DND-41 (cell line): ENCODE measurements around the gene LRRC25.

Source experiments
- ATAC-seq: fragments of 200-7000 bp; cut with Tn5 transposase; 3 replicates; pipeline ENCODE4 v1.9.1; 2021; ENCODE audit warnings: low read depth; ENCODE audit not compliant: insufficient read depth
- DNase-seq: peaks from one replicate; pipeline ENCODE4 v3.0.0-alpha.2; 2020
- H2AFZ ChIP-seq: 2 replicates; pipeline ENCODE4 v1.6.0; 2012; ENCODE audit warnings: low read depth, low read length
- H3K27ac ChIP-seq: 2 replicates; pipeline ENCODE4 v1.5.1; 2012; ENCODE audit warnings: low read length, inconsistent platforms
- H3K27me3 ChIP-seq: fragments of 200-600 bp; sonication (generic); 2 replicates; pipeline ENCODE4 v1.6.0; 2012; ENCODE audit warnings: low read length, mild to moderate bottlenecking, inconsistent platforms; ENCODE audit not compliant: insufficient read depth, poor library complexity
- H3K36me3 ChIP-seq: 2 replicates; pipeline ENCODE4 v1.5.1; 2012; ENCODE audit warnings: low read length, inconsistent platforms; ENCODE audit not compliant: insufficient read depth
- H3K4me1 ChIP-seq: 2 replicates; pipeline ENCODE4 v1.5.1; 2012; ENCODE audit warnings: mild to moderate bottlenecking, low read length; ENCODE audit not compliant: insufficient read depth
- H3K4me2 ChIP-seq: 2 replicates; pipeline ENCODE4 v1.6.0; 2012; ENCODE audit warnings: mild to moderate bottlenecking, moderate library complexity, low read length, inconsistent platforms; ENCODE audit not compliant: insufficient read depth
- H3K4me3 ChIP-seq, 2 experiments: fragments of 200-600 bp in 1 of 2; shearing (Covaris generic) in 1 of 2; 2 replicates each; pipeline ENCODE4 v1.5.1; 2012 to 2016; ENCODE audit warnings: inconsistent platforms in 2 of 2, low read length in 2 of 2, mild to moderate bottlenecking in 2 of 2, low read depth in 1 of 2, moderate library complexity in 1 of 2
- H3K79me2 ChIP-seq: 2 replicates; pipeline ENCODE4 v1.6.0; 2012; ENCODE audit warnings: low read length, inconsistent platforms; ENCODE audit not compliant: insufficient read depth
- H3K9ac ChIP-seq: 2 replicates; pipeline ENCODE4 v1.6.0; 2012; ENCODE audit warnings: low read depth, mild to moderate bottlenecking, inconsistent platforms, low read length, moderate library complexity
- H3K9me3 ChIP-seq: 2 replicates; pipeline ENCODE4 v1.5.1; 2012; ENCODE audit warnings: low read length, moderate library complexity, mild to moderate bottlenecking, inconsistent platforms; ENCODE audit not compliant: insufficient read depth, severe bottlenecking
- H4K20me1 ChIP-seq: 2 replicates; pipeline ENCODE4 v1.6.0; 2012; ENCODE audit warnings: low read length; ENCODE audit not compliant: insufficient read depth
- EZH2 ChIP-seq: IDR thresholded peaks from 3 replicates; pipeline ENCODE4 v1.6.1; 2012; ENCODE audit warnings: borderline replicate concordance, low read depth, mild to moderate bottlenecking, moderate library complexity, low read length, inconsistent platforms; ENCODE audit not compliant: severe bottlenecking
- TF ChIP-seq, protein P1 (sequence below): IDR thresholded peaks from 2 replicates; pipeline ENCODE4 v1.5.1; 2012; ENCODE audit warnings: borderline replicate concordance, low read length, moderate library complexity, mild to moderate bottlenecking; ENCODE audit not compliant: poor library complexity, severe bottlenecking; ENCODE audit errors: extremely low read depth

LRRC25 gene

GRCh38 chr19:18428787-18429674 lies 31.6 kb upstream of the LRRC25 start:
- Histone ChIP-seq H4K20me1 (peaks cover 74% of the 10 kb centered on the region), H3K27ac (peak overlapping the region; percentile 69), H3K4me1 (peaks cover 24% of the 10 kb centered on the region), H3K9me3 (no peaks in the 10 kb centered on the region), H3K79me2 (peaks cover 35% of the 10 kb centered on the region), H2AFZ (no peak overlapping the region), H3K4me2 (peak overlapping the region; percentile 81), H3K27me3 (no peaks in the 10 kb centered on the region), H3K36me3 (peaks cover 22% of the 10 kb centered on the region), H3K9ac (peak overlapping the region; percentile 56), H3K4me3 (peak overlapping the region in 1 of 2 experiments; percentile 55; a peak in 3 of 4 replicates)
- DNase-seq (peak; percentile 90), ATAC-seq (peak; percentile 83)
- TF ChIP-seq, protein P1, sequence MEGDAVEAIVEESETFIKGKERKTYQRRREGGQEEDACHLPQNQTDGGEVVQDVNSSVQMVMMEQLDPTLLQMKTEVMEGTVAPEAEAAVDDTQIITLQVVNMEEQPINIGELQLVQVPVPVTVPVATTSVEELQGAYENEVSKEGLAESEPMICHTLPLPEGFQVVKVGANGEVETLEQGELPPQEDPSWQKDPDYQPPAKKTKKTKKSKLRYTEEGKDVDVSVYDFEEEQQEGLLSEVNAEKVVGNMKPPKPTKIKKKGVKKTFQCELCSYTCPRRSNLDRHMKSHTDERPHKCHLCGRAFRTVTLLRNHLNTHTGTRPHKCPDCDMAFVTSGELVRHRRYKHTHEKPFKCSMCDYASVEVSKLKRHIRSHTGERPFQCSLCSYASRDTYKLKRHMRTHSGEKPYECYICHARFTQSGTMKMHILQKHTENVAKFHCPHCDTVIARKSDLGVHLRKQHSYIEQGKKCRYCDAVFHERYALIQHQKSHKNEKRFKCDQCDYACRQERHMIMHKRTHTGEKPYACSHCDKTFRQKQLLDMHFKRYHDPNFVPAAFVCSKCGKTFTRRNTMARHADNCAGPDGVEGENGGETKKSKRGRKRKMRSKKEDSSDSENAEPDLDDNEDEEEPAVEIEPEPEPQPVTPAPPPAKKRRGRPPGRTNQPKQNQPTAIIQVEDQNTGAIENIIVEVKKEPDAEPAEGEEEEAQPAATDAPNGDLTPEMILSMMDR = peak; percentile 24
- TF ChIP-seq EZH2 = no peak

GRCh38 chr19:18428173-18428786 lies 30.9 kb upstream of the LRRC25 start:
- H4K20me1 ChIP-seq = peaks cover 81% of the 10 kb centered on the region
- H3K4me1 ChIP-seq = peaks cover 27% of the 10 kb centered on the region
- peaks cover 22% of the 10 kb centered on the region for H3K36me3 ChIP-seq
- peaks cover 42% of the 10 kb centered on the region for H3K79me2 ChIP-seq
- H3K27ac ChIP-seq = peak overlapping the region; percentile 35
- no peak for DNase-seq
- no peaks in the 10 kb centered on the region for H3K9me3 ChIP-seq
- no peak for ATAC-seq
- no peak overlapping the region for H3K9ac ChIP-seq
- H3K4me2 ChIP-seq = peak overlapping the region; percentile 81
- no peaks in the 10 kb centered on the region for H3K27me3 ChIP-seq
- H2AFZ ChIP-seq = no peak overlapping the region
- TF ChIP-seq, protein P1 = no peak
- no peak for TF ChIP-seq EZH2
- peak overlapping the region in 1 of 2 experiments; percentile 55; a peak in 2 of 4 replicates for H3K4me3 ChIP-seq

DNA sequence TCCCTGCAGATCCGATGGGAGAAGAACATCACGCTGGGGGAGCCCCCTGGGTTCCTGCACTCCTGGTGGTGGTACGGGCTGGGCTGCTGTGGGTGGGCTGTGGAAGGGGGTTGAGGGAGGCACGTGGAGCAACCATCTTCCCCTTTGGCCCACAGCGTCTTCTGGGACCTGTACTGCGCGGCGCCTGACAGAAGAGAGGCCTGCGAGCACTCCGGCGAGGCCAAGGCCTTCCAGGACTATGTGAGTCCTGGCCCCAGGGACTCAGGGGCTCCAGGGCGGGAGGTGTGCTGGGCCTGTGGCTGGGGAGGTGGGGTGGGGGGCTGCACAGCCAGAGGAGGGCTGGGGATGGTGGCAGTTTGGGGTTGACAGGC lies 30.3 kb upstream of the LRRC25 start:
- H3K27me3 ChIP-seq = no peaks in the 10 kb centered on the region
- H3K79me2 ChIP-seq = peaks cover 48% of the 10 kb centered on the region
- DNase-seq (no peak), ATAC-seq (no peak)
- H3K27ac ChIP-seq = no peak overlapping the region
- no peak for TF ChIP-seq EZH2
- TF ChIP-seq, protein P1 = no peak
- H3K9ac ChIP-seq = no peak overlapping the region
- H3K4me2 ChIP-seq = no peak overlapping the region
- no peak overlapping the region for H3K4me3 ChIP-seq
- peaks cover 24% of the 10 kb centered on the region for H3K36me3 ChIP-seq
- H3K4me1 ChIP-seq = peaks cover 29% of the 10 kb centered on the region
- H4K20me1 ChIP-seq = peaks cover 82% of the 10 kb centered on the region
- no peak overlapping the region for H2AFZ ChIP-seq
- H3K9me3 ChIP-seq = no peaks in the 10 kb centered on the region
